GM23248 (cell line): Measurements from ENCODE around the gene CDC42EP4.

Experiments used
- EZH2 ChIP-seq: fragments of 200-600 bp; sonication (generic); IDR thresholded peaks from 2 replicates; pipeline ENCODE4 v1.6.1; 2018; ENCODE audit warnings: antibody characterized with exemption, mild to moderate bottlenecking; ENCODE audit not compliant: insufficient read depth, poor library complexity, severe bottlenecking
- EZH2phosphoT487 ChIP-seq: fragments of 200-600 bp; sonication (generic); IDR thresholded peaks from 2 replicates; pipeline ENCODE4 v1.6.1; 2018; ENCODE audit warnings: antibody characterized with exemption, moderate library complexity, mild to moderate bottlenecking, low read depth; ENCODE audit not compliant: insufficient read depth

DNA sequence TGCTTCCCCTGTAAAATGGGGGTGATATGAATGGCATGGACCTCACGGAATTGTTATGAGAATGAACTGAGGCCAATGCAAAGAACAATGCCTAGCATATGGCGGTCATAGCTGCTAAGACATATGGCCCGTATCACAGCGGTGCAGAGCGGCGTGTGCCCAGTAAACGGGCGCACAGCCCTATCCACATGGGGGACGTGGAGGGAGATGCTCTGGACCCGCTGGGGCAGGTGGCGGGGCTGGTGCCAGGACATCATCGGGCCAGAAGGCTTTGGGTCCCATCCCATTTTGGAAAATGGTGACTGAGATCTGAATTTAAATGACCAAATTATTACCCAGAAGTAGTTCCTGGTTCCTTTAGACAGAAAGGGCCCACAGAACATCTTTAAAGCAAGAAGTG is 31.6 kb downstream of the CDC42EP4 start:
- TF ChIP-seq EZH2 (no peak), EZH2phosphoT487 (no peak)
